LNCAP (cell line): ENCODE measurements around the gene FEZ2.

Experiments used
- CTCF ChIP-seq: fragments of 450-650 bp; IDR thresholded peaks from 2 replicates; pipeline ENCODE4 v1.5.1; 2017; ENCODE audit warnings: mild to moderate bottlenecking

FEZ2 gene

DNA sequence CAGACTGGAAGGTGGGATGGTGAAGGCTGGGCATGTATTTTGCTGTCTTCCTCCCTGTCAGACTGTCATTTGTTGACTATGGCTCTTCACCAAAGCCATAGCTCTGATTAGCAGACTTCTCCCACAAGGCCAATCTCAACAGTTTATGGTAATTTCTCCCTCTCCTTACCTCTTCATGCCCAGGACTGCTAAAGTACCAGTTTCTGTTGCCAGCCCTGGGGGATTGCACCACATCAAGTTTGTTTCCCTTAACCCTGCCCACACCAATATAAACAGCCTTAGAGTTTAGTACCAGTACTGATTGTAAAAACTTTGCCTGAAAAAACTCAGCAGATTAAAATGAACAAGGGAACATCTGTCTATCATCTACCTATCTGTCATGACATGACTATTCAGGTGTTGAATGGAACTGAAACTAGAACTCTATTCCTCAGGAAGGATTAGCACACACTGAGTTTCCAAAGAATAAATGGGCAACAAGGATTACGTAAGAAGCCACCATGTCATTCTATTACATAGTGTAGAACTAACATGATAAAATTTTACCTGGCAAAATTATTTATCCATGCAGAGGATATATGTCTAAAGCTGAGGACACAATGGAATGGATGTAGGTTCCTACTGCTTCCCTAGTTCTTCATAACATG lies 13.7 kb downstream of the FEZ2 start:
- no peak for TF ChIP-seq CTCF

DNA sequence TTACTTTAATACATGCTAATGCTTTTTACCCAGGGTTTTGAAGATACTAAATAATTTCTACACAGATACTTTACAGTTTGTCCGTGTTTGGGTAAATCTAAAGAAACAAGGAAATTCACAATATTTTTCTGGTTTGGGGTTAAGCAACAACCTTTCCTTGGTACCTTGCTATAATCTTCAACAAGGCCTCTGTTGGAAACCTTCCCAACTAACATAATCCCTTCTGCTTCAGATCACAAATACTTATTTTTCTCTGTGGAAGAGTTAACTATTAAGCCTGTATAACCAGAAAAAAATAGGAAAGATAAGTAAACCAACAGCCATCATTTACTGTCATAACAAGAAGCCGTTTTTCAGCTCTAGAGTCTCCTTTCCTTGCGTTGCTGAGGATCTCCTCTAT lies 15.0 kb downstream of the FEZ2 start:
- TF ChIP-seq CTCF: no peak

GRCh38 chr2:36582538-36582937 lies 15.4 kb downstream of the FEZ2 start:
- TF ChIP-seq CTCF: no peak

DNA sequence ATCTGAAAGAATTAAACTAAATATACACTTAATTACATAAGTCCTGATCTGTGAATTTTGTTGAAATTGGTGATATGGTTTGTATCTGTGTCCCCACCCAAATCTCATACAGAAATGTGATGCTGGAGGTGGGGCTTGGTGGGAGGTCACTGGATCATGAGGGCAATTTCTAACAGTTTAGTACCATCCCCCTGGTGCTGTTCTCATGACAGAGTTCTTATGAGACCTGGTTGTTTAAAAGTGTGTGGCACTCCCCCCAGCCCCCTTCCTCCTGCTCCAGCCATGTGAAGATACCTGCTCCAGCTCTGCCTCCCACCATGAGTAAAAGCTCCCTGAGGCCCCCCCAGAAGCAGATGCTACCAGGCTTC lies 18.7 kb downstream of the FEZ2 start:
- TF ChIP-seq CTCF: no peak

- no peak for TF ChIP-seq CTCF
Observed at GRCh38 chr2:36578343-36579296, 19.3 kb downstream of the FEZ2 start.

GRCh38 chr2:36577884-36578283 lies 20.1 kb downstream of the FEZ2 start:
- TF ChIP-seq CTCF: no peak

DNA sequence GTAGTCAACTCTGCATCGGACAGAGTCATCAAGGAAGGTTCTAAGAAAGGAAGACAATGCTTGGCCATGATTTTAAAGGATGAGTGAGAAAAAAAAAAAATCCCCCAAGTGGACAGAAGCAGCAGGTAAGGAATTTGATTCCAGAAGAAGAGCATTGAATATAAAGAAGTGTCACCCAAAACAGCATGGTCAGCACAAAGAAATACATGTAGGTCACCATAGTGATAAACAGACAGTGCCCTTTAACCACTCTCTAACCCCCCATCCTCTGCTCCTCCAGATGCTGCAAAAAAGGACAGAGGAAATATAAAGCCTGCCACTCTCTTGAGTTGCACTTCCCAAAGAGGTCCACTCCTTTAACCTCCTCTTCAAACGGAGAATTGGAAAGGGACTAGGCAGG lies 23.4 kb downstream of the FEZ2 start:
- TF ChIP-seq CTCF: no peak
